HEK293 (cell line): Measurements from ENCODE around the gene DPH5.

Source experiments
- CTCF ChIA-PET: fragments of 350-600 bp; formaldehyde crosslinking; extraction: SDS; loops from one replicate; lab custom pipeline; 2021; ENCODE audit warnings: antibody characterized with exemption; lab: Yijun Ruan, JAX
- POLR2A ChIA-PET: fragments of 300-600 bp; formaldehyde crosslinking; extraction: SDS; loops from one replicate; lab custom pipeline; 2020; ENCODE audit warnings: antibody characterized with exemption, inconsistent platforms; lab: Yijun Ruan, JAX
- H3K27ac ChIP-seq: fragments of 200-500 bp; sonication (Bioruptor generic); 2 replicates; pipeline ENCODE4 v1.5.1; 2014; ENCODE audit warnings: low read depth, low read length, control low read depth, inconsistent platforms; ENCODE audit errors: extremely low read depth
- H3K36me3 ChIP-seq, 2 experiments: fragments of 200-500 bp in 1 of 2; sonication (Bioruptor generic) in 1 of 2; 1 replicate in 1 of 2; 2 replicates in 1 of 2; pipeline ENCODE4 v1.5.1; 2014 to 2017; ENCODE audit warnings: inconsistent platforms in 2 of 2, low read length in 2 of 2; ENCODE audit not compliant: control insufficient read depth in 2 of 2, insufficient read depth in 1 of 2
- H3K4me1 ChIP-seq: fragments of 200-500 bp; sonication (Bioruptor generic); 2 replicates; pipeline ENCODE4 v1.5.1; 2014; ENCODE audit warnings: mild to moderate bottlenecking, low read length, inconsistent platforms; ENCODE audit not compliant: control insufficient read depth, insufficient read depth
- H3K4me3 ChIP-seq: 2 replicates; pipeline ENCODE4 v1.5.1; 2011; ENCODE audit warnings: low read depth, mild to moderate bottlenecking, control low read depth, low read length, moderate library complexity
- H3K9me3 ChIP-seq: fragments of 200-500 bp; sonication (Bioruptor generic); 2 replicates; pipeline ENCODE4 v1.5.1; 2014; ENCODE audit warnings: low read depth, low read length, inconsistent platforms; ENCODE audit not compliant: control insufficient read depth, insufficient read depth
- TRIM28 ChIP-seq: IDR thresholded peaks from 2 replicates; pipeline ENCODE4 v1.6.1; 2011; ENCODE audit warnings: low read length, control low read depth, borderline replicate concordance
- ZBTB7A ChIP-seq: fragments of 450-650 bp; formaldehyde crosslinking; IDR thresholded peaks from 2 replicates; pipeline ENCODE4 v1.5.1; 2016; ENCODE audit warnings: low read depth, missing biosample characterization, missing genetic modification characterization
- ZNF146 ChIP-seq: fragments of 450-650 bp; formaldehyde crosslinking; IDR thresholded peaks from 2 replicates; pipeline ENCODE4 v1.5.1; 2016; ENCODE audit warnings: missing biosample characterization, missing genetic modification characterization
- ZNF157 ChIP-seq: fragments of 450-650 bp; formaldehyde crosslinking; IDR thresholded peaks from 2 replicates; pipeline ENCODE4 v1.5.1; 2016; ENCODE audit warnings: missing biosample characterization, missing genetic modification characterization
- ZNF223 ChIP-seq: fragments of 450-650 bp; formaldehyde crosslinking; IDR thresholded peaks from 2 replicates; pipeline ENCODE4 v1.5.1; 2016; ENCODE audit warnings: missing biosample characterization, missing genetic modification characterization
- ZNF521 ChIP-seq: fragments of 450-650 bp; formaldehyde crosslinking; IDR thresholded peaks from 2 replicates; pipeline ENCODE4 v1.5.1; 2017; ENCODE audit warnings: missing biosample characterization, mild to moderate bottlenecking, missing genetic modification characterization
- ZNF610 ChIP-seq: fragments of 450-650 bp; formaldehyde crosslinking; IDR thresholded peaks from 2 replicates; pipeline ENCODE4 v1.5.1; 2016; ENCODE audit warnings: missing biosample characterization, missing genetic modification characterization, borderline replicate concordance
- ZNF624 ChIP-seq: fragments of 450-650 bp; formaldehyde crosslinking; IDR thresholded peaks from 2 replicates; pipeline ENCODE4 v1.5.1; 2017; ENCODE audit warnings: missing biosample characterization, missing genetic modification characterization
- ZNF677 ChIP-seq: fragments of 450-650 bp; IDR thresholded peaks from 2 replicates; pipeline ENCODE4 v1.5.0; 2018; ENCODE audit warnings: missing biosample characterization, mild to moderate bottlenecking, missing genetic modification characterization, moderate library complexity
- ZNF707 ChIP-seq: fragments of 450-650 bp; formaldehyde crosslinking; IDR thresholded peaks from 2 replicates; pipeline ENCODE4 v1.5.1; 2016; ENCODE audit warnings: missing biosample characterization, missing genetic modification characterization
- ZNF76 ChIP-seq: fragments of 450-650 bp; formaldehyde crosslinking; IDR thresholded peaks from 2 replicates; pipeline ENCODE4; 2016; ENCODE audit warnings: low read depth, missing biosample characterization, missing genetic modification characterization, borderline replicate concordance
- ZNF837 ChIP-seq: fragments of 450-650 bp; formaldehyde crosslinking; IDR thresholded peaks from 2 replicates; pipeline ENCODE4 v1.5.1; 2016; ENCODE audit warnings: missing biosample characterization, missing genetic modification characterization
- ZSCAN23 ChIP-seq: fragments of 450-650 bp; formaldehyde crosslinking; IDR thresholded peaks from 2 replicates; pipeline ENCODE4 v1.5.1; 2016; ENCODE audit warnings: missing biosample characterization, missing genetic modification characterization
- TF ChIP-seq, protein P1 (sequence below): fragments of 450-650 bp; formaldehyde crosslinking; IDR thresholded peaks from 2 replicates; pipeline ENCODE4 v1.5.1; 2016; ENCODE audit warnings: missing biosample characterization, missing genetic modification characterization
- TF ChIP-seq, protein P2 (sequence below): fragments of 450-650 bp; IDR thresholded peaks from 2 replicates; pipeline ENCODE4 v1.5.1; 2018; ENCODE audit warnings: missing biosample characterization, missing genetic modification characterization
- TF ChIP-seq, protein P3 (sequence below): fragments of 450-650 bp; formaldehyde crosslinking; IDR thresholded peaks from 2 replicates; pipeline ENCODE4 v1.5.1; 2016; ENCODE audit warnings: missing biosample characterization, missing genetic modification characterization
- TF ChIP-seq, protein P4 (sequence below): fragments of 450-650 bp; formaldehyde crosslinking; IDR thresholded peaks from 2 replicates; pipeline ENCODE4 v1.5.1; 2017; ENCODE audit warnings: missing biosample characterization, missing genetic modification characterization
- TF ChIP-seq, protein P5 (sequence below): fragments of 450-650 bp; formaldehyde crosslinking; IDR thresholded peaks from 2 replicates; pipeline ENCODE4 v1.5.1; 2016; ENCODE audit warnings: missing biosample characterization, missing genetic modification characterization

Gene DPH5

DNA sequence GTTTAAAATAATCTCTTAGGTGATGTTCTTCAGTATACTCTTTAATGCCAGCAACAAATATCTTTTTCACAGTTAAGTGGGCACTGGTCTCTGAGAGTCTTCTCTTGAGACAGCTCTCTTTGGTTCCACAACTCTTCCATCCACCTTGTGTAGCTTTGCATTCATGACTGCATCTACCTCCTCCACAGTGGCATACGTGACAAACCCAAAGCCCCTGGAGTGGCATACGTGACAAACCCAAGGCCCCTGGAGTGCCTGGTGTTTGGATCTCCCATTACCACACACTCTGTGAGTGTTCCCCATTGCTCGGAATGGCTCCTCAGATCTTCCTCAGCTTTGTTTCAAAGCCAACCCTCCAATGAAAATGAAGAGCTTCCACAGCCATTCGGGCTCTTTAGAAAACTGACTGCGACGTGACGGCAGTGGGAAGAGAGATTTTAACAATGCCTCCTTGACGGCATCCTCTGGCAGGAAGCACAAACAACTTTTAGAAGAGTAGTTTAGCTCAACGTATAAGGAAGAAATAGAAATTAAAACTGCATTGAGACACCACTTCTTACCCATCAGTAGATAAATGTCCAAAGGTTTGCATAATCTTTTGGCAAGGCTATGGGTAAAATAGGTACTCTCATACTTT is 83.9 kb downstream of the DPH5 start (continued):
- TF ChIP-seq, protein P1, sequence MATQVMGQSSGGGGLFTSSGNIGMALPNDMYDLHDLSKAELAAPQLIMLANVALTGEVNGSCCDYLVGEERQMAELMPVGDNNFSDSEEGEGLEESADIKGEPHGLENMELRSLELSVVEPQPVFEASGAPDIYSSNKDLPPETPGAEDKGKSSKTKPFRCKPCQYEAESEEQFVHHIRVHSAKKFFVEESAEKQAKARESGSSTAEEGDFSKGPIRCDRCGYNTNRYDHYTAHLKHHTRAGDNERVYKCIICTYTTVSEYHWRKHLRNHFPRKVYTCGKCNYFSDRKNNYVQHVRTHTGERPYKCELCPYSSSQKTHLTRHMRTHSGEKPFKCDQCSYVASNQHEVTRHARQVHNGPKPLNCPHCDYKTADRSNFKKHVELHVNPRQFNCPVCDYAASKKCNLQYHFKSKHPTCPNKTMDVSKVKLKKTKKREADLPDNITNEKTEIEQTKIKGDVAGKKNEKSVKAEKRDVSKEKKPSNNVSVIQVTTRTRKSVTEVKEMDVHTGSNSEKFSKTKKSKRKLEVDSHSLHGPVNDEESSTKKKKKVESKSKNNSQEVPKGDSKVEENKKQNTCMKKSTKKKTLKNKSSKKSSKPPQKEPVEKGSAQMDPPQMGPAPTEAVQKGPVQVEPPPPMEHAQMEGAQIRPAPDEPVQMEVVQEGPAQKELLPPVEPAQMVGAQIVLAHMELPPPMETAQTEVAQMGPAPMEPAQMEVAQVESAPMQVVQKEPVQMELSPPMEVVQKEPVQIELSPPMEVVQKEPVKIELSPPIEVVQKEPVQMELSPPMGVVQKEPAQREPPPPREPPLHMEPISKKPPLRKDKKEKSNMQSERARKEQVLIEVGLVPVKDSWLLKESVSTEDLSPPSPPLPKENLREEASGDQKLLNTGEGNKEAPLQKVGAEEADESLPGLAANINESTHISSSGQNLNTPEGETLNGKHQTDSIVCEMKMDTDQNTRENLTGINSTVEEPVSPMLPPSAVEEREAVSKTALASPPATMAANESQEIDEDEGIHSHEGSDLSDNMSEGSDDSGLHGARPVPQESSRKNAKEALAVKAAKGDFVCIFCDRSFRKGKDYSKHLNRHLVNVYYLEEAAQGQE (tag by site-specific recombination), result no peak

DNA sequence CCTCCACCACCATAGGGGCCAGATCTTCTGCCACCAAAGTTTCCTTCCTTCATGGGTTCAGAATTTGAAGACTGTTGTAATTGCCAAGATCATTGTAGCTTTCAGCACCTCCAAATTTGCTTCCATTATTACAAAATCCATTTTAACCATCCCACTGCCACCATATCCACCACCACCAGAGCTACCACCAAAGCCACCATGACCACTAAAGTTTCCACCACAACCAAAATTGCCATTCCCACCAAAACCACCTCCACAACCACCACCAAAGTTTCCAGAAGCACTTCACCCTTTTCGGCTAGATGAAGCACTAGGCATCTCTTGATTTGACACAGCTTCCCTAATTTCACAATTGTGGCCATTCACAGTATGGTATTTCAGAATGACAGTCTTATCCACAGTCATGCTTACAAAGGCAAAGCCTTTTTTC is 84.5 kb downstream of the DPH5 start:
- no peaks in the 10 kb centered on the region for H3K9me3 ChIP-seq
- CTCF ChIA-PET, result interaction anchor here (1.2 kb wide), 1 partner anchor 347 kb away, joined by 4 read pairs; no protein-coding TSS in a partner anchor
- POLR2A ChIA-PET, result no interaction called here
- no peak overlapping the region for H3K4me3 ChIP-seq
- H3K4me1 ChIP-seq, result no peaks in the 10 kb centered on the region
- H3K36me3 ChIP-seq, result peaks cover under 1 to 34% of the 10 kb centered on the region in 2 experiments; a peak in 1 of 3 replicates
- TF ChIP-seq, protein P2, sequence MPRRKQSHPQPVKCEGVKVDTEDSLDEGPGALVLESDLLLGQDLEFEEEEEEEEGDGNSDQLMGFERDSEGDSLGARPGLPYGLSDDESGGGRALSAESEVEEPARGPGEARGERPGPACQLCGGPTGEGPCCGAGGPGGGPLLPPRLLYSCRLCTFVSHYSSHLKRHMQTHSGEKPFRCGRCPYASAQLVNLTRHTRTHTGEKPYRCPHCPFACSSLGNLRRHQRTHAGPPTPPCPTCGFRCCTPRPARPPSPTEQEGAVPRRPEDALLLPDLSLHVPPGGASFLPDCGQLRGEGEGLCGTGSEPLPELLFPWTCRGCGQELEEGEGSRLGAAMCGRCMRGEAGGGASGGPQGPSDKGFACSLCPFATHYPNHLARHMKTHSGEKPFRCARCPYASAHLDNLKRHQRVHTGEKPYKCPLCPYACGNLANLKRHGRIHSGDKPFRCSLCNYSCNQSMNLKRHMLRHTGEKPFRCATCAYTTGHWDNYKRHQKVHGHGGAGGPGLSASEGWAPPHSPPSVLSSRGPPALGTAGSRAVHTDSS (tag by site-specific recombination), result no peak
- TF ChIP-seq ZNF223 (tag by site-specific recombination) (no peak), TRIM28 (no peak), ZNF624 (tag by site-specific recombination) (no peak), ZNF707 (tag by site-specific recombination) (no peak), ZNF521 (no peak), ZBTB7A (tag by site-specific recombination) (no peak), ZNF76 (tag by site-specific recombination) (no peak), ZSCAN23 (no peak), ZNF157 (tag by site-specific recombination) (no peak), ZNF837 (tag by site-specific recombination) (no peak), ZNF146 (tag by site-specific recombination) (no peak), ZNF677 (tag by site-specific recombination) (no peak), ZNF610 (tag by site-specific recombination) (no peak)
- TF ChIP-seq, protein P3, sequence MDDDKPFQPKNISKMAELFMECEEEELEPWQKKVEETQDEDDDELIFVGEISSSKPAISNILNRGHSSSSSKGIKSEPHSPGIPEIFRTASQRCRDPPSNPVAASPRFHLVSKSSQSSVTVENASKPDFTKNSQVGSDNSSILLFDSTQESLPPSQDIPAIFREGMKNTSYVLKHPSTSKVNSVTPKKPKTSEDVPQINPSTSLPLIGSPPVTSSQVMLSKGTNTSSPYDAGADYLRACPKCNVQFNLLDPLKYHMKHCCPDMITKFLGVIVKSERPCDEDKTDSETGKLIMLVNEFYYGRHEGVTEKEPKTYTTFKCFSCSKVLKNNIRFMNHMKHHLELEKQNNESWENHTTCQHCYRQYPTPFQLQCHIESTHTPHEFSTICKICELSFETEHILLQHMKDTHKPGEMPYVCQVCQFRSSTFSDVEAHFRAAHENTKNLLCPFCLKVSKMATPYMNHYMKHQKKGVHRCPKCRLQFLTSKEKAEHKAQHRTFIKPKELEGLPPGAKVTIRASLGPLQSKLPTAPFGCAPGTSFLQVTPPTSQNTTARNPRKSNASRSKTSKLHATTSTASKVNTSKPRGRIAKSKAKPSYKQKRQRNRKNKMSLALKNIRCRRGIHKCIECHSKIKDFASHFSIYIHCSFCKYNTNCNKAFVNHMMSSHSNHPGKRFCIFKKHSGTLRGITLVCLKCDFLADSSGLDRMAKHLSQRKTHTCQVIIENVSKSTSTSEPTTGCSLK (tag by site-specific recombination), result no peak
- TF ChIP-seq, protein P4, sequence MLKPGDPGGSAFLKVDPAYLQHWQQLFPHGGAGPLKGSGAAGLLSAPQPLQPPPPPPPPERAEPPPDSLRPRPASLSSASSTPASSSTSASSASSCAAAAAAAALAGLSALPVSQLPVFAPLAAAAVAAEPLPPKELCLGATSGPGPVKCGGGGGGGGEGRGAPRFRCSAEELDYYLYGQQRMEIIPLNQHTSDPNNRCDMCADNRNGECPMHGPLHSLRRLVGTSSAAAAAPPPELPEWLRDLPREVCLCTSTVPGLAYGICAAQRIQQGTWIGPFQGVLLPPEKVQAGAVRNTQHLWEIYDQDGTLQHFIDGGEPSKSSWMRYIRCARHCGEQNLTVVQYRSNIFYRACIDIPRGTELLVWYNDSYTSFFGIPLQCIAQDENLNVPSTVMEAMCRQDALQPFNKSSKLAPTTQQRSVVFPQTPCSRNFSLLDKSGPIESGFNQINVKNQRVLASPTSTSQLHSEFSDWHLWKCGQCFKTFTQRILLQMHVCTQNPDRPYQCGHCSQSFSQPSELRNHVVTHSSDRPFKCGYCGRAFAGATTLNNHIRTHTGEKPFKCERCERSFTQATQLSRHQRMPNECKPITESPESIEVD (tag by site-specific recombination), result no peak
- TF ChIP-seq, protein P5, sequence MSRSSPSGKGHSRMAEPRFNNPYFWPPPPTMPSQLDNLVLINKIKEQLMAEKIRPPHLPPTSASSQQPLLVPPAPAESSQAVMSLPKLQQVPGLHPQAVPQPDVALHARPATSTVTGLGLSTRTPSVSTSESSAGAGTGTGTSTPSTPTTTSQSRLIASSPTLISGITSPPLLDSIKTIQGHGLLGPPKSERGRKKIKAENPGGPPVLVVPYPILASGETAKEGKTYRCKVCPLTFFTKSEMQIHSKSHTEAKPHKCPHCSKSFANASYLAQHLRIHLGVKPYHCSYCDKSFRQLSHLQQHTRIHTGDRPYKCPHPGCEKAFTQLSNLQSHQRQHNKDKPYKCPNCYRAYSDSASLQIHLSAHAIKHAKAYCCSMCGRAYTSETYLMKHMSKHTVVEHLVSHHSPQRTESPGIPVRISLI (tag by site-specific recombination), result no peak
- TF ChIP-seq, all 188 proteins: peak for 0
- H3K27ac ChIP-seq, result no peak overlapping the region
